ENCODE results near the gene BSN.
"Not testable (repeated sequence)": the region's sequence is repeated elsewhere in the genome, so short reads cannot be mapped to it uniquely, and the experiment has no call there.

The BSN gene

DNA sequence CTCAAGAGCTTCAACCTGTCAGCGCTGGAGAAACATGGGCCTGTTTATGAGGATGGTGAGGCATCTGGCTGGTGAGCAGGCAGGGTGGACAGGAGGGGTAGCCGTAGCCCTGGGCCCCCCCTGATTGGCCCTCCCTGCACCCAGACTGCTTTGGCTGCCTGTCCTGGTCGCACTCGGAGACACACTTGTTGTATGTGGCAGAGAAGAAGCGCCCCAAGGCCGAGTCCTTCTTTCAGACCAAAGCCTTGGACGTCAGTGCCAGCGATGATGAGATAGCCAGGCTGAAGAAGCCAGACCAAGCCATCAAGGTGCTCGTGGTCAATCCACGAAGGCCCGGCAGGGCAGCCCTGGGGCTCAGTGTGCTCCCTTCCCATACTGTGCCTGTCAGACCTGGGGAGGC lies 121.6 kb downstream of the BSN start:
- no peak for DNase-seq

DNA sequence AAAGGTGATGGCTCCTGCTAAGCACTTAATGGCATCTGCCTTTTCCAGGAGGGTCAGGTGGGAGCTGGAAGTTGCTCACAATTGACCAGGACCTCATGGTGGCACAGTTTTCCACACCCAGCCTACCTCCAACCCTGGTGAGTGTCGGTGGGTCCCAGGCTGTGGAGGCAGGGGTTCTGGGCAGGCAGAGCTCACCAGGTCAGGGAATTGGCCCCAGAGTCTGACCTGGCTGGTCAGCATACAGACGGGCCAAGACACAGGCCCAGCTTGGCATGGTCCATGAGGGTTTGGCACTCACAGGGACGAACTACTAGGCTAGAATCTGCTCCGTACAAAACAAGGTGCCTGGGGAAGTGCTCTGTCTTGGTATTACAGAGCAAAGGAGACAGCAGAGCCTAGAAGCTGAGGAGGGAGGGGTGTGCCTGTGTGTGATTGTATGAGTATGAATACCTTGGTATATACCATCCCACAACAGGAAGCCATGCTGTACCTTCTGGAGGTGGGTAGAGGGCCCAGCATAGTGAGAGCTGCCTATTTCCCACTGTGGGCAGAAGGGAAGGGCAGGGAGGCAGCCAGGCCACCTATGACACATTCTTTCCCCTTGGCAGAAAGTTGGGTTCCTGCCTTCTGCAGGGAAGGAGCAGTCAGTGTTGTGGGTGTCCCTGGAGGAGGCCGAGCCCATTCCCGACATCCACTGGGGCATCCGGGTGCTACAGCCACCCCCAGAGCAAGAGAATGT lies 126.4 kb downstream of the BSN start:
- DNase-seq: no peak

DNA sequence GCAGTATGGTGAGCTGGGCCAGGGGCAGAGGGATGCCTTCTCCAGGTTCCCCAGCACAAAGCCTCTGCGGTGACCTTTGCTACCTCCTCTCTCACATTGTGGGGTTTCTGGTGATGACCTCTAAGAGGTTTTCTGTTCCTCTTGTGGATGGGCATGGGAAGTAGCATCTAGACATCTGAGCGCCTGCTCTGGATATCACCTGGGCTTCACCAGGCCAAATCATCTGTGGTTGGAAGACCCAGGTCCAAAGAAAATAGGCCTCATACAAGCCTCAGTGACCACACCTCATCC lies 126.9 kb downstream of the BSN start:
- DNase-seq: no peak

GRCh38 chr3:49681543-49681942 lies 127.3 kb downstream of the BSN start:
- DNase-seq: no peak

DNA sequence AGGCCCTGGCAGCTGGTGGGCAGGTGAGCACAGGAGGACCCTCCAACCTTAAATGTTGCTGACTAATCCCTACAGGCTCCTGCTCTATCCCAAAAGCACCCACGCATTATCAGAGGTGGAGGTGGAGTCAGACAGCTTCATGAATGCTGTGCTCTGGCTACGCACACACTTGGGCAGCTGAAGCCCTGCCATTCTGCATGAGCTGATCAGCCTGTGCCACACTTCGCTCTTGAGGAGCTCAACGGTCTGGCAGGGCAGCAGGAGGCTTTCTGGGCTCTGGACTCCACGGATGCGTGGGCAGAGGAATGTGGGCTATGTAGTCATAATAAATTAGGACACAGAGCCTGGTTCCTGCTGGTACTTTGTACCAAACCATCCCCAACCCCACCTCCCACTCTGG lies 128.9 kb downstream of the BSN start:
- no peak for DNase-seq

DNA sequence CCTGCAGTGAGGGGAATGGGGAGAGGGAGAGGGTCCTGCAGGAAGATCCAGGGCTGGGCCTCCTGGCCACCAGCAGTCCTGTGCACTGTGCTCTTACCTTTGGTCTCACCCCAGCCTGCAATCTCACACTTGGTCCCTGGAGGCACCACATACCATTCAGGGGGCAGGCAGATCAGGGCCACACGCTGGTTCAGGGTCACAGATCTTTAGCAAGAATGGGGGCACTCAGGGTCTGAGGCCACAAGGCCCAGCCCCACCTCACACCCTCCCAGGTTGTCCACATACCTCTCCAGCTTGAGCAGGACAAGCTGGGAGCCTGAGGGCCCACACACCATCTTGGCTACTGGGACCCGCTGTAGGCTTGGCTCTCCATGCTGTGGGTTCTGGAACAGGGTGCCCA lies 130.2 kb downstream of the BSN start:
- not testable (repeated sequence) for DNase-seq

DNA sequence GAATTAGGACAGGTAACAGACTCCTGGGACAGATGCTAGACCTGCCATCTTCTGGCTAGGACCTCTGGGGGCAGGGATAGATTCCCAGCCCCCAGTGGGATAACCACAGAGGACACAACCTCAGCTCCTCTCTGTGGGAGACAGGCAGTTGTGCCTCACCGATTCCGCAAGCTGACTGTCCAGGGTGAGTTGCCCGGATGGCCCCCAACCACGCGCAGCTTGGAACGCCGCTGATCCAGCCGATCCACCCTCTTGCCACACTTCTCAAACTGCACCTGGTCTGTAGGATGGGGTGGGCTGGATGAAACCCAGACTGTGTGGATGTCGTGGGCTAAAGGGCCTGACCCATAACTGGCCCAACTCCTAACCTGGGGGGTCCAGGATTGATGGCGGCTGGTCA lies 130.8 kb downstream of the BSN start:
- DNase-seq: not testable (repeated sequence)

DNA sequence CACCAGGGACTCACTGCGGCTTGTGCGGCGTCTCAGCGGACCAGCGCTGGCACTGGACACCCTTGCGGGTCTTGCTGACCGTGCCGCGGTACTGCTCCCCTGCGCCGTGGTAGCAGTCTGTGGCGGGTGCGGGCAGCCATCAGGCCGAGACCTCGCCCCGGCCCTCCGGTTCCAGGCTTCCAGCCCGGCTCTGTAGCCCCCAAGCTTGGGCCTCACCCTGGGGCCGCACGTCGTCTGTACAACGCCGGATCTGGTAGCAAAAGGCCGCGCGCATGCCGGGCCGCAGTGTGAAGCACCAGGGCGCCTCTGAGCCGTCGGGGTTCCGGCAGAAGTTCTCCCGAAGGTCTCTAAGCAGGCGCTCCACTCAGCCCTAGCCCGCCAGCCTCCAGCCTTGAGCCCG lies 131.6 kb downstream of the BSN start:
- DNase-seq: not testable (repeated sequence)

DNA sequence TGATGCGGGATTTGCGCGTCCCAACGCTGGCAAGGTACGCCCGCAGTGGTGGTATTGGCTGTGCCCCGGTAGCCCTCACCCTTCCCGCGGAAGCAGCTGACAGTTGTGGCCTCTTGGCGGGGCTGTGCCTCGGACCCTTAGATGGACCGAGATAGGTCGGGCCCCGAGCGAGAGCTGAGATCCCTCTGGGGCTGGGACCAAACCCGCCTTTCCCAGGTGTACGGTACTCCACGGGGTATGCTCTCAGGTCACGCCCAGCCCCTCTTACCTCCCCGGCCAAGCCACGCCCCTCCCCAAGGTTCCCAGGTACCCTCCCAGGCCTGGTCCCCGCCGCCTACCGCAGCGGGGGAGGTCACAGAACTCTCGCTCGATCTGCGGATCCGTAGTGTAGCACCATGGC lies 132.1 kb downstream of the BSN start:
- DNase-seq: not testable (repeated sequence)

- DNase-seq: not testable (repeated sequence)
These were observed 132.6 kb downstream of the BSN start for GRCh38 chr3:49686769-49687423.

DNA sequence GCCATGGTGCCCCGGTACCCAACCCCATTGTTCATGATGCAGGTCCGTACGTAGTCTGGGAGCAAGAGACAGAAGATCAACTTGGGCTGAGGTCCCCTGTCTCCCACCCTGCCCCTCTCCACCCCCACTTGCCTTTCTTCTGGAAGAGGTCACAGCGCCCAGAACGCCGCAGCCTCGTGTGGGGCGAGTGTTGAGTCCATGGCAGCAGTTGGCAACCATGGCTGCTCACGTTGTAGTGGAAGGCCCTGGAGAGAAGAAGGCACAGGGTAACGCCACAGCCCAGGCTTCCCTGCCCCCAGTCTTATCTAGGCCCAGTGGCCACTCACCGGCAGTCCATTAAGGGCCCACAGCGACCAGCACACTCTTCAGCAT lies 133.1 kb downstream of the BSN start:
- not testable (repeated sequence) for DNase-seq

GRCh38 chr3:49688338-49689045 lies 134.2 kb downstream of the BSN start:
- not testable (repeated sequence) for DNase-seq

- no peak for DNase-seq
These were observed 135.0 kb downstream of the BSN start, which contains the start of the genes MST1 and RNF123 for GRCh38 chr3:49689046-49689907. TSS of gene MST1 (minus strand) at chr3:49689474. CDS start at chr3:49688691, 783 bp downstream. TSS of gene RNF123 (plus strand) at chr3:49689557. CDS start at chr3:49691166, 1,609 bp downstream.

DNA sequence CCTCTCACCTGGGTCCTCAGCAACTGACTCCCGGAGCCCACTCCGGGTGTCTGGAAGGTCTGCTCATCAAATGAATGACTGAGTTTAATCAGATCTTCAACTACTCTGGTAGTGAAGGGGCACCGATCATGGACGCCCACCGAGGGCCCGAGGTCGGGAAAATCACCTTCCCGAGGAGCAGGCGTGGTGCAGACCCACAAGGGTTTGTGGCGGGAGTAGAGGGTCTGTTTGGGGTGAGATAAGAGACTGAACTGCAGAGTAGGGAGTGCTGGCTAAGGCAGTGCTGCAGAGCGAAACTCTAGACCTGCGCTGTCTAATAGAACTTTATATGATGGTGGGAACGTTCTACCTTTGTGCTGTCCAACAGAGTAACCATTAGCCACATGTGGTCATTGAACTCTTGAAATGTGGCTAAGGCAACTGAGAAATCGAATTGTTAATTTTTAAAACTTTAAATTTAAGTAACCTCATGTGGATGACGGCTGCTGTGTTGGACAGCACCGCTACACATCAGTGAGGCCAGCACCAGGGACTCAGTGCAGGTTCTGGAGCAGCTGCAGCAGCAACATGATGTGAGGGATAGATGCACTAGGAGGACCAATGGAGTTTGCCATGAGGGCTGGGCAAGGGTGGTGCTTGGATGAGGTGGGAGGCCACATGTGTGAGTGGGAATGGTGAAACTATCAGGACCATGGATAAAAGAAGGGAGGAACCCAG lies 135.8 kb downstream of the BSN start:
- DNase-seq: not testable (repeated sequence)

- DNase-seq: not testable (repeated sequence)
These were observed 136.6 kb downstream of the BSN start for GRCh38 chr3:49690856-49691255.

DNA sequence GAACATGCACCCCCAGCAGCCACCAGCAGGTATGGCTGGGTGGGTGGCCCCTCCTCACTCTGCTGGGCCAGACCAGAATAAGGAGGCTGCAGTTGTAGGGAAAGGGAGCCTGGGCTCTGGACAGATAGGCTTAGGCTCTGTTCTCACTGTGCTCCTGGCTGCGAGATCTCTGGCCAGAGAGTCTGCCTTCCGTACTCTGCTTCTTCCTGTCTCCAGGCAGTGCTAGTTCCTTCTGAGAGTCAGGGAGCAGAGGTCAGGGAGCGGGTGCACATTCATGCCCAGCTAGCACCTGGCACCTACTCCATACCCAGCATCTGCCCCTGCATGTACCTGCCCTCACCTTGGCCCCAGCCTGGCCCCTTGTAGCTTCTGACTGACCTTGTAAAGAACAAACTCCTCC lies 137.2 kb downstream of the BSN start:
- DNase-seq: not testable (repeated sequence)

DNA sequence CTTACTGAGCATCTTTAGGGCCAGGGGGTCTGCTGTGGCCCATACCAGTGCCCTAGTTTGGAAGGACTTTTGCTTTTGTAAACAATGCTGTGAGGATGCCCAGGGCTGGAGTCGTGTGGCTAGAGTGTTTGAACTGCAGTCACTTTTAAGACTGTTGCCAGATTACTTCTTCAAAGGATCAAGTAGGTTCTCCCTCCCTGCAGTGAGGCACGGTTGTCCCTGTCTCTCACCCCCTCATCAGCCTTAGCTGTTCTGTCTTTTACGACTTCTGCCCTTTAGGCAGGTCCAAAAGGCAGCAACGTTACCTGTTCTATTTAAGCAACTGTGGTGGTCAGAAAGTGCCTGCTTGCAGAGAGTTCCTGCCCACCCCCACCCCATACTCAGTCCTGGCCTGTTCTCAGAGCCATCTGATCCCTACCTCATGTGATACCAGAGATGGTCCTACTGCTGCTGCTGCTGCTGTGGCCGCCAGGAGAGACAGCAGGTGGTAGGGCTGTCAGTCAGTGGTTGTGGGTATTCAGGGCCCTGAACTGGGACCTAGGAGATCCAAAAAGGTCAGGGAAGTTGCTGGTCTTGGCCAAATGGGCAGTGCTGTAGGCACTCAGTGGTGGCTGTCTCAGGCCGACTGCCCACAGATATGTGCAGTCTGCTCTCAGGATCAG lies 140.3 kb downstream of the BSN start:
- DNase-seq: not testable (repeated sequence)

DNA sequence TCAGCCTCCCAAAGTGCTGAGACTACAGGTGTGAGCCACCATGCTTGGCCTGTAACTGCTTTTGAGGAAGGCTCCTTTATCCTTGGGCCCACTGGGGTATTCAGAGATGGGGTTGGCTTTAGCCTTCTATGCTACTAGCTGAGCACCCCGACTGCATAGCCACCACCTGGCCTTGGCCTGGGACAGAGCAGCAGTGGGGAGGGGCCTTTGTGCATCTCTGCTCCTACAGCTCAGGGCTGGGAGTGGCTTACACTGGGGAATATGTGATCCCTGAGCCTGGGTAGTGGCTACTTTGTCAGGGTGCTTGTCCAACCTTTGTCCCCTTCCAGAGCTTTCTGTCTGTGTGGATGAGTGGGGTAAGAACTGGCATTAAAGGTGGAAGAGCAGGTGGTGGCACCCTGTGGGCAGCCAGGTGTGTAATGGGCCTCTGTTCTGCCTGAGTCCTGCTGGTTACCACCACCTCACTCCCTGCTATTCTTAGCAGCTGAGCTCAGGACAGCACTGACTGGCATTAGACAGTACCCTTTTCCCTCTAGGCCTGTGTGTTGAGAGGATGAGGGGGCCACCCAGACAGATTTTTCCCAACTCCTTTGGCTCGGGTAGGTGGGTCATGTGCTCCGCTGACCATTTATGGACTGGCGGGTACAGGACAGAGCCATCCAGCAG lies 141.2 kb downstream of the BSN start:
- not testable (repeated sequence) for DNase-seq

GRCh38 chr3:49699281-49699979 lies 145.2 kb downstream of the BSN start:
- no peak for DNase-seq

DNA sequence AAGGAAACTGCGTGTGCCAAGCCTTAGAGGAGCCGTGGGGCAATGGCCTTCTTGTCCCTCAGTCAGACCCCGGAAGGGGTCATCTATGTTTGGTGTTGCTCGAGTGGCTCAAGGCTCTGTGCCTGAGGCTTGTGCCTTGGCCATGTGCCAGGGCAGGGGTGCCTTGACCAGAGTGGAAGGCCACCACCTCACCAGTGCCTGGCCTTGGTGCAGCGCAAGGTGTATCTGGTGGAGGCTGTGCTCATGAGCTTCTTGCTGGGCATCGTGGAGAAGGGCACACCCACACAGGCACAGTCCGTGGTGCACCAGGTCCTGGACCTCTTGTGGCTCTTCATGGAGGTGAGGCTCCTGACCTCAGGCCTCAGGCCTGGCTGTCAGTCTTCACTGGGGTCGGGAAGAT lies 145.7 kb downstream of the BSN start:
- DNase-seq: no peak
